H9 (cell line): ENCODE data around the gene PEDS1. TPM values are rescaled to one million over a fixed set of nuclear protein-coding genes. Genes with fewer than 3 reads are reported as not detected.

Experiments
- DNase-seq: peaks from one replicate; pipeline ENCODE4 v3.0.0-alpha.2; 2017
- H2AFZ ChIP-seq: one replicate; pipeline ENCODE4 v1.6.1; 2013; ENCODE audit warnings: mild to moderate bottlenecking, low read length, control low read depth, moderate library complexity
- H2AK5ac ChIP-seq: 2 replicates; pipeline ENCODE4 v1.6.1; 2013; ENCODE audit warnings: low read length, control low read depth, mixed read lengths; ENCODE audit not compliant: insufficient read length
- H2BK120ac ChIP-seq: one replicate; pipeline ENCODE4 v1.6.1; 2013; ENCODE audit warnings: low read depth, mild to moderate bottlenecking, low read length, control low read depth, inconsistent platforms; ENCODE audit not compliant: poor library complexity, severe bottlenecking
- H2BK12ac ChIP-seq: 2 replicates; pipeline ENCODE4 v1.6.1; 2013; ENCODE audit warnings: low read length, control low read depth, mixed read lengths, low read depth; ENCODE audit not compliant: insufficient read length
- H2BK15ac ChIP-seq: 2 replicates; pipeline ENCODE4 v1.6.1; 2013; ENCODE audit warnings: low read depth, low read length, control low read depth
- H2BK20ac ChIP-seq: one replicate; pipeline ENCODE4 v1.6.1; 2013; ENCODE audit warnings: low read depth, mild to moderate bottlenecking, low read length, control low read depth, inconsistent platforms; ENCODE audit not compliant: poor library complexity, severe bottlenecking
- H2BK5ac ChIP-seq: 2 replicates; pipeline ENCODE4 v1.6.1; 2013; ENCODE audit warnings: low read length, control low read depth, mixed read lengths; ENCODE audit not compliant: insufficient read length
- H3K14ac ChIP-seq: 2 replicates; pipeline ENCODE4 v1.6.1; 2013; ENCODE audit warnings: low read length, control low read depth; ENCODE audit not compliant: insufficient read depth
- H3K18ac ChIP-seq: 2 replicates; pipeline ENCODE4 v1.6.1; 2013; ENCODE audit warnings: low read depth, mild to moderate bottlenecking, mixed read lengths, low read length, control low read depth; ENCODE audit not compliant: insufficient read length
- H3K23ac ChIP-seq: 2 replicates; pipeline ENCODE4 v1.6.1; 2013; ENCODE audit warnings: low read length, control low read depth, mixed read lengths, low read depth; ENCODE audit not compliant: insufficient read length
- H3K23me2 ChIP-seq: 2 replicates; pipeline ENCODE4 v1.6.1; 2013; ENCODE audit warnings: low read depth, mild to moderate bottlenecking, mixed read lengths, low read length, control low read depth; ENCODE audit not compliant: insufficient read length, poor library complexity, severe bottlenecking
- H3K27ac ChIP-seq: 2 replicates; pipeline ENCODE4 v1.5.1; 2013; ENCODE audit warnings: low read length, control low read depth, mixed read lengths, low read depth; ENCODE audit not compliant: insufficient read length
- H3K27me3 ChIP-seq: 2 replicates; pipeline ENCODE4 v1.6.1; 2013; ENCODE audit warnings: low read length, control low read depth, inconsistent platforms; ENCODE audit not compliant: insufficient read depth
- H3K4ac ChIP-seq: 2 replicates; pipeline ENCODE4 v1.6.1; 2013; ENCODE audit warnings: low read depth, mild to moderate bottlenecking, control low read depth, inconsistent platforms, low read length, moderate library complexity
- H3K4me1 ChIP-seq: 2 replicates; pipeline ENCODE4 v1.6.1; 2013; ENCODE audit warnings: low read length, control low read depth, inconsistent platforms; ENCODE audit not compliant: insufficient read depth
- H3K4me2 ChIP-seq: 2 replicates; pipeline ENCODE4 v1.6.1; 2013; ENCODE audit warnings: low read length, control low read depth, mixed read lengths; ENCODE audit not compliant: insufficient read length, insufficient read depth
- H3K56ac ChIP-seq: 2 replicates; pipeline ENCODE4 v1.6.1; 2013; ENCODE audit warnings: low read depth, mild to moderate bottlenecking, mixed read lengths, low read length, control low read depth; ENCODE audit not compliant: insufficient read length
- H3K79me1 ChIP-seq: 2 replicates; pipeline ENCODE4 v1.6.1; 2013; ENCODE audit warnings: low read depth, mild to moderate bottlenecking, moderate library complexity, low read length, control low read depth, inconsistent platforms; ENCODE audit not compliant: insufficient read depth, poor library complexity, severe bottlenecking
- H3K79me2 ChIP-seq: 2 replicates; pipeline ENCODE4 v1.6.1; 2013; ENCODE audit warnings: low read length, control low read depth, inconsistent platforms; ENCODE audit not compliant: insufficient read depth
- H3K9ac ChIP-seq: 2 replicates; pipeline ENCODE4 v1.6.1; 2013; ENCODE audit warnings: low read length, control low read depth, mixed read lengths; ENCODE audit not compliant: insufficient read length; ENCODE audit errors: extremely low read depth
- H3K9me3 ChIP-seq: one replicate; pipeline ENCODE4 v1.6.1; 2013; ENCODE audit warnings: low read depth, low read length, inconsistent platforms; ENCODE audit not compliant: control insufficient read depth
- H3T11ph ChIP-seq: one replicate; pipeline ENCODE4 v1.6.1; 2013; ENCODE audit warnings: mild to moderate bottlenecking, low read length, control low read depth, inconsistent platforms
- H4K20me1 ChIP-seq: one replicate; pipeline ENCODE4 v1.6.1; 2013; ENCODE audit not compliant: control insufficient read depth, insufficient read length, insufficient read depth
- H4K5ac ChIP-seq: 2 replicates; pipeline ENCODE4 v1.6.1; 2013; ENCODE audit warnings: low read depth, mild to moderate bottlenecking, mixed read lengths, low read length, control low read depth; ENCODE audit not compliant: insufficient read length
- H4K8ac ChIP-seq: replicated peaks from 2 replicates; pipeline ENCODE4 v1.6.1; 2013; ENCODE audit warnings: low read length, control low read depth, mixed read lengths, low read depth; ENCODE audit not compliant: insufficient read length
- H4K91ac ChIP-seq: 2 replicates; pipeline ENCODE4 v1.6.1; 2013; ENCODE audit warnings: low read depth, mild to moderate bottlenecking, moderate library complexity, mixed read lengths, low read length, control low read depth; ENCODE audit not compliant: insufficient read length
- H3K27ac Mint-ChIP-seq, 3 experiments: 2 replicates in 2 of 3; 3 replicates in 1 of 3; pipeline ENCODE4 v1.8.0; 2020 to 2021; ENCODE audit warnings: mixed read lengths in 3 of 3, mild to moderate bottlenecking in 1 of 3, moderate library complexity in 1 of 3
- H3K27me3 Mint-ChIP-seq: 2 replicates; pipeline ENCODE4 v1.8.0; 2021; ENCODE audit warnings: low read depth, mild to moderate bottlenecking, moderate library complexity, mixed read lengths
- H3K36me3 Mint-ChIP-seq, 3 experiments: 2 replicates in 2 of 3; 3 replicates in 1 of 3; pipeline ENCODE4 v1.8.0; 2020 to 2021; ENCODE audit warnings: low read depth in 3 of 3, mixed read lengths in 3 of 3; ENCODE audit not compliant: insufficient read depth in 1 of 3
- H3K4me1 Mint-ChIP-seq, 2 experiments: 2 replicates each; pipeline ENCODE4 v1.8.0; 2020; ENCODE audit warnings: mixed read lengths in 2 of 2
- H3K4me3 Mint-ChIP-seq, 2 experiments: 2 replicates in 1 of 2; 3 replicates in 1 of 2; pipeline ENCODE4 v1.8.0; 2020 to 2021; ENCODE audit warnings: mild to moderate bottlenecking in 2 of 2, mixed read lengths in 2 of 2, moderate library complexity in 1 of 2
- H3K9me3 Mint-ChIP-seq, 2 experiments: 2 replicates in 1 of 2; 3 replicates in 1 of 2; pipeline ENCODE4 v1.8.0; 2020; ENCODE audit warnings: mild to moderate bottlenecking in 2 of 2, mixed read lengths in 2 of 2, moderate library complexity in 1 of 2
- CTCF ChIP-seq: fragments of 200-600 bp; sonication (generic); conservative IDR thresholded peaks from 3 replicates; pipeline ENCODE4 v1.8.0; 2021; ENCODE audit warnings: antibody characterized with exemption, mild to moderate bottlenecking
- WGBS: extraction: QIAGEN DNeasy Blood & Tissue Kit; methylation state at CpG from one replicate; pipeline ENCODE4 v1.1.7; 2013; ENCODE audit warnings: missing lambda C conversion rate, low lambda C conversion rate, mixed read lengths; ENCODE audit not compliant: insufficient read length; ENCODE audit errors: extremely low coverage; 5-methylcytosine and 5-hydroxymethylcytosine counted together
- total RNA-seq: library from RNA; stranded (reverse); gene quantifications from 2 replicates; pipeline ENCODE4 v1.2.1, GENCODE V29; 2021

PEDS1 gene
- total RNA-seq, 1 experiment from 2014 or later = 29.3 TPM

GRCh38 chr20:50169329-50169823 lies 15.9 kb upstream of the PEDS1 start:
- no peak overlapping the region for H3K4me2 ChIP-seq
- H2BK120ac ChIP-seq = no peak overlapping the region
- H2AFZ ChIP-seq = no peak overlapping the region
- no peaks in the 10 kb centered on the region for H3K9me3 ChIP-seq
- no peaks in the 10 kb centered on the region for H3K79me2 ChIP-seq
- H2BK15ac ChIP-seq = no peak overlapping the region
- H3K4me3 Mint-ChIP-seq = no peak overlapping the region; a peak in 1 of 5 replicates
- no peaks in the 10 kb centered on the region for H3K4me1 ChIP-seq
- no peak overlapping the region for H4K5ac ChIP-seq
- H3K18ac ChIP-seq = no peak overlapping the region
- no peaks in the 10 kb centered on the region for H3K79me1 ChIP-seq
- peak overlapping the region in 1 of 3 experiments; percentile 3; a peak in 2 of 7 replicates for H3K27ac Mint-ChIP-seq
- no peak overlapping the region for H3K23ac ChIP-seq
- H2BK12ac ChIP-seq = no peak overlapping the region
- H2BK5ac ChIP-seq = no peak overlapping the region
- H3K36me3 Mint-ChIP-seq = peaks cover 0 to 9% (median 1%) of the 10 kb centered on the region in 3 experiments; a peak in 3 of 7 replicates
- no peaks in the 10 kb centered on the region for H3K27me3 ChIP-seq
- peaks cover 2 to 4% of the 10 kb centered on the region in 2 experiments; a peak in 4 of 5 replicates for H3K9me3 Mint-ChIP-seq
- H4K91ac ChIP-seq = no peak overlapping the region
- peaks cover 27 to 37% of the 10 kb centered on the region in 2 experiments for H3K4me1 Mint-ChIP-seq
- DNase-seq = peak; percentile 87
- no CpG with 5 or more reads among the region's 5 CpGs for WGBS
- H4K20me1 ChIP-seq = no peaks in the 10 kb centered on the region
- H3K56ac ChIP-seq = no peak overlapping the region
- H3K27ac ChIP-seq = no peak overlapping the region
- no peak overlapping the region for H2BK20ac ChIP-seq
- H3K27me3 Mint-ChIP-seq = no peaks in the 10 kb centered on the region
- no peak overlapping the region for H4K8ac ChIP-seq
- no peak overlapping the region for H3K9ac ChIP-seq
- no peak overlapping the region for H3K4ac ChIP-seq
- no peak overlapping the region for H2AK5ac ChIP-seq
- H3K23me2 ChIP-seq = peaks cover 16% of the 10 kb centered on the region
- peak; percentile 95 for TF ChIP-seq CTCF
- no peak overlapping the region for H3K14ac ChIP-seq
- no peak overlapping the region for H3T11ph ChIP-seq
